Measurements from ENCODE around the gene SMIM38.
"Not testable (repeated sequence)": the region's sequence is repeated elsewhere in the genome, so short reads cannot be mapped to it uniquely, and the experiment has no call there.

Gene SMIM38

DNA sequence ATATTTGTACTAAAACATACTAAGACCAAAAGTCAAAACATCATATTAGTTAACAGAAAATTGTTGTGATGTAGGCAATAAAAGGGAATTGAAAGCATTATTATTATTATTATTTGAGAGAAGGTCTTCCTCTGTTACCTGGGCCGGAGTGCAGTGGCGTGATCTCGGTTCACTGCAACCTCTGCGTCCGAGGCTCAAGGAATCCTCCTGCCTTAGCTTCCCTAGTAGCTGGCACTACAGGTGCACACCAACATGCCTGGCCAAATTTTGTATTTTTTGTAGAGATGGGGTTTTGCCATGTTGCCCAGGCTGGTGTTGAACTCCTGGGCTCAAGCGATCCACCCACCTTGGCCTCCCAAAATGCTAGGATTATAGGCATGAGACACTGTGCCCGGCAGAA lies 15.6 kb upstream of the SMIM38 start:
- DNase-seq (ENCODE audit: low spot score) = not testable (repeated sequence)

DNA sequence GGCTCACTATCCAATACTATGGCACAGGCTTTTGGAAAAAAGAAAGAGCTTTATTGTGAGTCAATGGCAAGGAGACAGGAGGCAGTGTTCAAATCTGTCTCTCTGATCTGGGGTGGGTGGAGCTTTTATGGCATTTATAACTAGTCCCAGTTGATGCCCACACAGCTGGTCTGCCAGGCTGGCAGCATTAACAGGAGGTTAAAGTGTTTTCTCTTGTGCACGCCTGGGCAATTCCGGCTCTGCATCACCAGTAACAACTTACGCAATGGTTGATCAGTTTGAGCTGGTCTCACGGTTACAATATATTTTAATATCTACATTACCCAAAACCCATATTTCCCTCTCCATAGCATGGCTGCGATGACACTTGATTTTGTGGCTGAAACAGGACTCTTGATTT lies 15.1 kb upstream of the SMIM38 start:
- DNase-seq (ENCODE audit: low spot score) = no peak

DNA sequence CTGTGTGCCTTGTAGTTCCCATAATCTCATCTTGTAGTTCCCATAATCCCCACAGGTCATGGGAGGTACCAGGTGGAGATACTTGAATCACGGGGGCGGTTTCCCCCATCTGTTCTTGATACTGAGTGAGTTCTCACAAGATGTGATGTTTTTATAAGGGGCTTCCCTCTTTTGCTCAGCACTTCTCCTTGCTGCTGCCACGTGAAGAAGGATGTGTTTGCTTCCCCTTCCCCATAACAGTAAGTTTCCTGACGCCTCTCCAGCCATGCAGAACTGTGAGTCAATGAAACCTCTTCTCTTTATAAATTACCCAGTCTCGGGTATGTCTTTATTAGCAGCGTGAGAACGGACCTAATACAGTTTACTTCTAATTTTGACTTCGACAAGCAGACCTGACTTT lies 14.0 kb upstream of the SMIM38 start:
- DNase-seq (ENCODE audit: low spot score) = no peak

DNA sequence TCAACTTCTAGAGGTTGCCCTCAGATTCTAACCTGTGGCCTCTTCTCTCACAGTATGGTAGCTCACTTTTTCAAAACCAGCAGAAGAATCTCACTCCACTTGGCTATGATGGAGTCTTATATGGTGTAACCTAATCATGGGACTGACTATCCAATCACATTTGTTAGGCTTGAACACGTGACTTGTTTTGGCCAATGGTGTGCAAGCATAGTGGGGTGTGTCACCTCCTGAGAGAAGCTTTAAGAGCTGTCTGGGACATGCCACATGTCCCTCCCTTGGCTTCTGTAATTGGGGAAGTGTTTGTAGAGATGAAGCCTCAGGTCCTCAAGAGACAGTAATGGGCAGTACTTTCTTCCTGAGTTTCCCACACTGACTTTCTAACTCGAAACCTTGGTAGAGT lies 12.8 kb upstream of the SMIM38 start:
- no peak for DNase-seq (ENCODE audit: low spot score)

DNA sequence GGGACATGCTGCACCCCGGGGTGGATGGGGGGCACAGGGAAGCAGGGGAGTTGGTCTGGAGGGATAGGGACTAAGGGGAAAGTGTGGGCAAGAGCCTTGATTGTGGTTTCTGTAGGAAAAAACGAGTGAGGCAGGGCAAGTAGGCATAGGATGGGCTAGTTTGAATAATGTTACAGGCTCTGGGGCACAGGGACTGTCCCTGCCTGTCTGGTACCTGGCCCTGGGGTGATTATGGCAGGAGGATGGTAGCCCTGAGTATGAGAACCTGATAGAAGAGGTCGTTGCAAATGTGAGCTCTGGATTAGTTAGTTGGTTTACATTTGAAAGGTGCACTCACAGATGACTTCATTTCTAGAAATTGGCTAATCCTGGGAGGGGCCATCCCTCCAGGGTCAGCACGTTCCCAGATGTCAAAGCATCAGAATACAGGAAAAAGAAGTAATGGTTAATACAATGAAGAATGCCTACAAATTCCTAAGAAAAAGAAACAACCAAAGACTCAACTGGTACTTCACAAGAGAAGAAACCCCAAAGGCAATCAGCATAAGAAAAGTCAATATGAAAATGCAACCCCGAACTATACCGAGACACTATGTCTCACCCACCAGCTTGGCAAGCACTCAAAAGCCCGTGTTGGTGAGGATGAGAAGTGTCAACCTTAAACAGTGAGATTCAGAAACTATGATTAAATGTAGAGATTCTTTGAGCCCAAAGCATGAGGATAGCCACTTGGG lies 11.3 kb upstream of the SMIM38 start:
- no peak for DNase-seq (ENCODE audit: low spot score)

DNA sequence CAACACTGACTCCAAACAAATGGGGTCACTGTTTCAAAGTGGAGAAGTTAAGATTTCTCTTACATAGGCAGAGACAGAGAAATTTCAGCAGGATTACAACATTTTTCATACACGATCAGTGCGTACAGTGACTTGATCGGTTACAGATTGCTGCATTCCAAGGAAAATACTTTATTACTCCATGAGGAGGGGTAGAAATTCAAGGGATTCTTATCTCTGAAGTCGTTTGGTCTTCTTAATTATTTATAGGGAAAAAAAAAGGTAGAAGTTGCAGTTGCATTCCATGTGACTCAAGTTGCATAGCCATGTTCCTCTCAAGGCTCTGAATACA lies 10.7 kb upstream of the SMIM38 start:
- DNase-seq (ENCODE audit: low spot score) = no peak

DNA sequence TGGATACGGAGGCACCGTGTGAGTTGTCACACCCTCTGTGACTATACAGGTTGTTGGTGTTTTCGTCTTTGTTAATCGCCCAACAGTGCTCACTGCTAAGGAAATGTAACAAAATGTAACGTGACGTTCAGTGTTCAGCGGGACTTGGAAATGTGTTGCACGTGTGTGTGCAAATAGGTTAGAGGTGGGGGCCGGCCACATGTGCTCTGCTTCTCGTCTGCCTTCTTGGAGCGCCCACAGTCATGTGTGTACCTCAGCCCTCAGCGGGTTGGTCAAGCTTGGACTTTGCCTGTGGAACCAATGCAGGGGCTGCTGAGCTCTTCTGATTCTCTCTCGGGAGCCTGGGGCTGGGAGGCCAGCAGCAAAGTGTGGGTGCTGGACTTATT lies 7.4 kb upstream of the SMIM38 start:
- DNase-seq (ENCODE audit: low spot score) = no peak

DNA sequence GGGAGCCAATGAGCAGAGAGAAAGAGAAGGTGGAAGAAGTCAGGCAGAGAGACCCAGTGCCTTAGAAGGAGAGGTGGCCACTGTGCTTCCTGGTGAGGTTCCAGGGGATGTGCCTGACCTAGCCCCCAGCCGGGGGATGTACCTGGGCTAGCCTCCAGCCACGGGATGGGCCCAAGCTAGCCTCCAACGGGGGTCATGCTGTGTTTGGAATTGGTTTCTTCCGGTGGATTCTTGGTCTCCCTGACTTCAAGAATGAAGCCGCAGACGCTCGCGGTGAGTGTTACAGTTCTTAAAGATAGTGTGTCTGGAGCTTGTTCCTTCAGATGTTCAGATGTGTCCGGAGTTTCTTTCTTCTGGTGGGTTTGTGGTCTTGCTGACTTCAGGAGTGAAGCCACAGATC lies 6.9 kb upstream of the SMIM38 start:
- no peak for DNase-seq (ENCODE audit: low spot score)

DNA sequence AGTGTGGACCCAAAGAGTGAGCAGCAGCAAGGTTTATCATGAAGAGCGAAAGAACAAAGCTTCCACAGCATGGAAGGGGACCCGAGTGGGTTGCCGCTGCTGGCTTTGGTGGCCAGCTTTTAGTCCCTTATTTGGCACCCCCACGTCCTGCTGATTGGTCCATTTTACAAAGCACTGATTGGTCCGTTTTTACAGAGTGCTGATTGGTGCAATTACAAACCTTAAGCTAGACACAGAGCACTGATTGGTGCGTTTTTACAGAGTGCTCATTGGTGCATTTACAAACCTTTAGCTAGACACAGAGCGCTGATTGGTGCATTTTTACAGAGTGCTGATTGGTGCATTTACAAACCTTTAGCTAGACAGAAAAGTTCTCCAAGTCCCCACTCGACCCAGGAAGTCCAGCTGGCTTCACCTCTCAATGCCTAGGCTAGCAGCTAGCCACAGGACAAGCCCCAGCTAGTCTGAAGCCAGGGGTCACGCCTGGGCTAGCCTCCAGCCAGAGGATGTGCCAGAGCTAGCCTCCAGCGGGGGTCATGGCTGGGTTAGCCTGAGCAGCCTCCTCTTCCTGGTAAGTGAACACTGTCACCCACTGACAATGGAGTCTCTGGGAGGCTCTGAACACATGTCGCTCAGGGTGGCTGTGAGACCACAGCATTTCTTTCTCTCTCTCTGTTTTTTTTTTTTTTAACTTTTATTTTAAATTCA lies 6.2 kb upstream of the SMIM38 start:
- DNase-seq (ENCODE audit: low spot score) = not testable (repeated sequence)

DNA sequence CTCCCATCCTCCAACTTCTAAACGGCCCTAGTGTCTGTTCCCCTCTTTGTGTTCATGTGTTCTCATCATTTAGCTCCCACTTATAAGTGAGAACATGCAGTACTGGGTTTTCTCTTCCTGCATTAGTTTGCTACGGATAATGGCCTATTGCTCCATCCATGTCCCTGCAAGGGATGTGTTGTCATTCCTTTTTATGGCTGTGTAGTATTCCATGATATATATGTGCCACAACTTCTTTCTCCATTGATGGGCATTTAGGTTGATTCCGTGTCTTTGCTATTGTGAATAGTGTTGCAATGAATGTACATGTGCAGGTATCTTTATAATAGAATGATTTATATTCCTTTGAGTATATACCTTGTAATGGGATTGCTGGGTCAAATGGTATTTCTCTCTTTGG lies 5.6 kb upstream of the SMIM38 start:
- no peak for DNase-seq (ENCODE audit: low spot score)

DNA sequence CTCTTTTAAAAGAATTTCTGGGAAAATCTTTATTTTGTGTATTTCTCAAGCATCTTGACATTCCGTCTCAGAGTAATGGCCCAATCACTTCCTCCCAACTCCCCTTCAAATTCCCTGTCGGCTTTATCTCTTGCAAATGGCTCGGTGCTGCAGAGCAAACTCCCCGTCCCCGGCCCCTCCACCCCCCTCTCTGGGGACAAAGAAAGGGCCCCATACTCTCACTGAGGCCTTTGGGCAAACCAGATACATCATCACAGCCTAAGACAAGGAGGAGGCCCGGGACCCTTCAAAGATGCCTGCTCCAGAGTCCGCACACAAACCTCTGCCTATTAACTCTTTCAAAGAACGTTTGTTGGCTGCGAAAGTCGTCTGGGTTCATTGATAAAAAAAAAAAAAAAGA lies 3.9 kb upstream of the SMIM38 start:
- DNase-seq (ENCODE audit: low spot score) = no peak

DNA sequence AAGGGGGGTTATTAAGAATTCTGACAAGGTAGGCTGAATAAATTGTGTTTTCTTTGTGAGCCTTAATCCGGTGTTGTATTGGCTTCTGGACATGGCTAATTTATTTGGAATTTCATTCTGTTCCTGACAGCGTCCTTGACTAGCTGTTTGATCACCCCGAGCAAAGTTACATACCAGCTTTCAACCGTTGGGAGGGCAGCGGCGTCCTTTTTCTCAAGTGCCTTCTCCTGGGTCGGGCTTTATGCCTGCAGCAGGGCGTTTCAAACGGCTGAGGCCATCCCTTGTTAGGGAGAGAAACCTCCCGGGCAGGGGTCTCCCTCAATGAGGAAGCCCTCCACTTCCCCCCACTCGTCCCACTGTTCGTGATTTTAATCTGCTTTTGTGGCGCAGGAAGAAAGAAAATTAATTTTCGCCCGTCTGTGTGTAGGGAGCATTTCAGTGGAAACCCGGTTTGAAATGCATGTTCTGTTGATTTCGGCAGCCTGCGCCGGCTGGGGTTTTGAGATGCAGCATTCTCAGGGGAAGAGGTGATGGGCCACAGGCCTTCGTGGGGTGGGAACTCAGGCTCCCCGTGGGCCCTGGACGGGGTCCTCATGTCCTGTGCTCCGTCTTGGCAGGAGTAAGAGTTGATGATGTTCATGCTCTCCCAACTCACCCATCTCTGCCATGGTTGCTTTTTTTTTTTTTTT lies 2.9 kb upstream of the SMIM38 start:
- DNase-seq (ENCODE audit: low spot score) = no peak

DNA sequence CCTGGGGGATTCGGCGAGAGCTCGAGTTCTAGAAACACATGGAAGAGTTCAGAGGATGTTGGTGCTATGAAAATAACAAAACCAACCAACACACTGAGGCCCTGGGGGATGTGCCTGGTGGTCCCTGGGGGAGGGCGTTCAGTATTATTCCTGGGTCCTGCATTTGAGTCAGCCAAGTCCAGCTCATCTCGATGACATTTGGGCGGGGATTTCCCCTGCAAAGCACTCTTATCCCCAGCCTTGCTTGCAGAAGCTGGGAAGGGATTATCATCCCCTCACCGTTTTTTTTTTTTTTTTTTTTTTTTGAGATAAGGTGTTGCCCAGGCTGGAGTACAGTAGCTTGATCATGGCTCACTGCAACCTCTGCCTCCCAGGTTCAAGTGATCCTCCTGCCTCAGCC lies 2.1 kb upstream of the SMIM38 start:
- DNase-seq (ENCODE audit: low spot score) = no peak

DNA sequence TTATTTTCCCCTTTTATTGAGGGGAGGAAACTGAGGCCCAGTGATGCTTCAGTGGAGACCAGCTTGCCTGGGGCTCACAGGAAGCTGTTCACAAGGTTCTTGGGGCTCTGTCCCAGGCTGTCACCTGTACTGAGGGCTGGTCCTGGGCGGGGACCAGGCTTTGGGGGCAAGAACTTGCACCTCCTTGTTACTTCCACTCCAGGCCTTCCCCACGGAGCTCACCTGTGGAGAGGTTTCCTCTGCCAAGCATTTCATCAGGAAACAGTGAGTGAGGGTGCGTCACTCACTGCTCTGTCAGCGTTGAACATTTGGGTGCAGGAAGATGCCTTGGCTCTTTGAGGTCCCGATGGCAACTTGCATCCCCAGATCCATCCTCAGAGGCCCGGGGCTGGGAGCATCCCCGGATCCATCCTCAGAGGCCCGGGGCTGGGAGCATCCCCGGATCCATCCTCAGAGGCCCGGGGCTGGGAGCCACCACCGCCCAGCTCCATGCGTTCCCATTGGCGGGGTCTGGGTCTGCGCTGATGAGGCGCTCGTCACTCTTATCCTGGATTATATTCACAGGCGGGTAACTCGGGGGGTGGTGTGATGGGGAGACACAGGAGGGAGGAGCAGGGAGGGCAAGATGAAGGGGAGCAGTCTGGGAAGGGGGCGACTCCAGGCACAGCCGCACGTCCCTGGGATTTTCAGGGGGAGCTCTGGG lies 1.4 kb upstream of the SMIM38 start:
- no peak for DNase-seq (ENCODE audit: low spot score)

DNA sequence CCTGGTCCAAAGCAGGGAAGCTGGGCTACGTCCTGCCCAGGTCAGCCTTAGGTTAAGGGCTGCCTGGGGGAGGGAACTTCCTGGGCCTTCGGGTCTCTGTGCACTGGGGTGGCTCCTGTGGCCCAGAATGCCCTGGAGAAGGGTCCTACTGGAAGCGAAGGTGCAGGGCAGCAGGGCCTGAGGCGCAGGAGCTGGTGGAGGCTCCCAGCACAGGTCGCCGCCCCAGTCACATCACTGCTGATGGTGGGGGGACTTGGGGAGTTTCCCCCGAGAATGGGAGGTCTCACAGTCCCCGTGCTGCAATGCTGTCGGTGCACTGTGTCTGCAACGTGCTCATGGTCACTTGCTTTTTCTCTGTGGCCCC lies 815 bp upstream of the SMIM38 start:
- no peak for DNase-seq (ENCODE audit: low spot score)

DNA sequence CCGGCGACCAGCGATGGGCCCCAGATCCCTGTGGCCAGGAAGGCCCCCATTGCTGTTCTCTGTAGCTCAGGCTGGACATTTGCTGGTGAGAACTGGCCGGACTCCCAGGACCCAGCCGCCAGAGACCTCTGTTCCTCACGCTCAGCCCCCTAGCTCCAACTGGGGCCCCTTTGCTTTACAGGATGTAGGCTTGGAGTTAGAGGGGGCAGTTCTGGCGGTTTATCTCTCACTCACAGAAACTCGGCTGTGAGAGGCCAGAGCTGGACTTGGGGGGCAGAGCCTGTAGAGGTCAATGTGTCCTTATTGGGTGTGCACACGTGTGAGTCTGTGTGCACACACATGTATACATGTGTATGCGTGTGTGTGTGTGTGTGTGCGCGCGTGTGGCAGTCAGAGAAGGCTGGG lies 502 bp downstream of the SMIM38 start:
- DNase-seq (ENCODE audit: low spot score) = no peak

DNA sequence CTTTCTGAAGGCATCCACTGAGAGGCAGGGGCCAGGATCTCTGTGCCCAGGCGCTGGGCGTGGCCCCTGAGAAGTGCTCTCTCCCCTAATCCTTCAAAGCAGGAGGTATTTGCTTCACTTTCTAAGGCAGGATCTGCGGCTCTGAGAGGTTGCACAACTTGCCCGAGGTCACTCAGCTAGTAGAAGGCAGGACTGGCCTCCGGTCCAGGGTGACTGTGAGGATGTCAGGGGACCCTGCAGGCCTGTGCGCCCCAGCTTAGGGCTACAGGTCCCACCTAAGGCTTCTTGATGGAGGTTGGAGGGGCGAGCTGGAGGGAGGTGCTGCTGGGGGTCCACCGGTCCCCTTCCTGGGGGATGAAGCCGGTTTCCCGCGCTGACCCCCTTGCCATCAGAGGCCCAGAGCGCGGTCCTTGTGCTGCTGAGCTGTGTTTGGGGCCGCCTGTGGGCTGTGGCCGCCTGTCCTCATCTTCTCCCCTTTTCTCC lies 979 bp downstream of the SMIM38 start:
- DNase-seq (ENCODE audit: low spot score) = no peak

DNA sequence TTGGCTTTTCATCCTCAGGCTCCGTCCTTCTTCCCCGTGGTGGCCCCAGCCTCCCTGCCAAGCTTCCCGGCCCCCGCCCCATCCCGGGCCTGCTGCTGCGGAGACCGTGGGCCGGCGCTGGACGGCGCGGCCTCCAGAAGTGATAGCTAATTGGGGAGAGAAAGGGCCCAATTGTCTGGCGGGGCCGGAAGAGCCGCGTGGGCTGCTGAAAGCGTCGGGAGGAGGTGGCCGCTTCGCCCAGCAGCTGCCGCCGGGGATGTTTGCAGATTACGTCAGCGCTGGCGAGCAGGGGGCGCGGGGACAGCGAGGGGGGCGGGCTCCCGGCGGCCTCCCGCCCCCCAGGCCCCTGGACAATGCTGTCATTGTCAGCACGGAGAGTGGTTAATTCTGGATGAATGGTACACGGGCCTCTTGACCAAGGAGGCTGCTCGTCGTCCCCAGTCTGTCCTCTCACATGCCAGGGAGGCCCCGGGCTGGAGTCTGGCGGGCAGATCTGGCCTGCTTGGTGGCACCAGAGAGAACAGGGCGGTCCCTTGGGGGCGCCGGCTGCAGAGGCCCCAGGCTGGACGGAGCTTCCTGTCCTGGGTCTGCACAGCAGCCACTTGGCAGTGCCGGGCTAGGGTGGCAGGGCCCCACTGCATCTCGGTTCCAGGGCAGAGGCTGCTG lies 1.6 kb downstream of the SMIM38 start:
- DNase-seq (ENCODE audit: low spot score) = no peak

DNA sequence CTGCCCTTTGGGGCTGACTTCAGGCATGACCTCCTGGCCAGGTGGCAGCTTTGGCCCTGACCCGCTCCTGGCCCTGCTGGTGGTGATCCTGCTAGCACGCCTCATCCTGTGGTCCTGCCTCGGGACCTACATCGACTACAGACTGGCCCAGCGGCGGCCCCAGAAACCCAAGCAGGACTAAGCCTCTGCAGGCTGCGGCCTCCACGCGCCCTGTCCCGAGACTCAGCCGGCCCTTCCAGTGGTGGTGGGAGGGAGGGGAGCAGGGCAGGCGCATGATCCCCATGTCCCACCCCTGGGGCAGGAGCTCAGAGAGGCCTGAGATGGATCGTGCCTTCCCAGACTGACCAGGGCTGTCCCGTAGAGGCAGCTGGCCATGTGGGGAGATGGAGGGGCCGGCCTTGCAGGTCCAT lies 2.1 kb downstream of the SMIM38 start:
- no peak for DNase-seq (ENCODE audit: low spot score)

DNA sequence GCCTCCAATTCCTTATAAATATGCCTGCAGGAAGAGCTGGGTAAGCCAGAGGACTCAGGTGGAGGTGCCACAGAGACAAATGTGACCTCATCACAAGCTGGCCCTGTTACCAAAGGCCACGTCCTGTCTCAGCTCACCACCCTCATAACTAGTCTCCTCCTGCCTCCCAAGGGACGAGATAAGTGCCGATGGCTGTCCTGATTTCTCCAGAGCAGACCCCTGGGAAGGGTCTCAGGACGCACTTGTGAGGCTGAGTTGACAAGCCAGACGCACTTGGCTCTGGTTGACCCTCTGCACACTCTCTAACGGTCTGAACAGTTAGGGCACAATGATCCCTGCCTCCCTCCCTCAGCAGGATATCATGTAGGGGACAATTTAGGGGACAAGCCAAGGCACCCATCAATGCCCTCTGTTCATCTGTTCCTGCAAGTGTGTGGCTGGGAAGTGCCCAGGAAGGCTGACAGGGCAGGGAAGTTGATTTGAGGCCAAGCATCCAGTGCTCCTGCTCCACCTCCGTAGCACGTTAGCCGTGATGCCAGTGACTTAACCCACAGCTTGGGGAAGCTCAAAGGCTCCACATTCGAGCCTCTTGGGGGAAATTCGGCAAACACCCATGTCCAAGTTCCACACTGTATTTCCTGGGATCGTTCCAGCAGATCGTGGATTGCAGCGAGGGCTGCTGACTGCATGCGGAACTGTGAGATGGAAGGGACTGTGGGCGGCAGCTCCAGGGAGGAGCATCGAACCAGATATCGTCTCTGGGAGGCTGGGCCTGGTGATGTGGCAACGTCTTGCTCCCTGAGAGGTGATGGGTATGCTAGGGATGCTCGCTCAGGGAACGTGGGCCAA lies 2.8 kb downstream of the SMIM38 start:
- DNase-seq (ENCODE audit: low spot score) = no peak

DNA sequence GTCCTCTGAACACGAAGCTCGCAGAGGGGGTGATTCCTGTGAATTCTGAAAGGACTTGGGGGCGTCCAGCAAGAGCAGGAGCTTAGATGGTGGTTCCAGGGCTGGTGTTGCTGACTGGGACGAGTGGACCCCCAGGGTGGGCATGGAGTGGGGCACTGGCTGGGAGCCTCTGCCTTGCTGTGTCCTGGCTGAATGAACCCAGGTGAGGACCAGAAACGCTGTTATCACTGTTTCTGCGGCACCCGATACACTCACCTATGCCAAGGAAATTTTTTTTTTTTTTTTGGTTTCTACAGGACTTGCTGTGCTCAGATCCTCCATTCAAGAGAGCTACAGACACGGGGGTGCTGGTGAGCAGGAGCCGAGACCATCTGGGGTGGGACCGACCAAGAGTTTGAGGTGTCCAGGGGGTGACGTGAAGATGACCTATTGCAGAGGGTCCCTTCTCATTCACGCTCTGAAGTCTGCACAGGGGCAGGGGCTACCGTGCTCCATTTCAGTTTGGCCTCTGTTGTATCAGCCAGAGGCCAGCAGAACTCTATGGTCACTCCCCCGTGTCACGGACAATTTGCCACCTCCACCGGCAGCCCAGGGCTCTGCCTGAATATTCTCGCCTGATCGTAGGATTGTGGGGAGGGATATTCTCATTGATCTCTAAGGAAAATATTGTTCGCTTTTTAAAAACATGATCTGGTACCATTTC lies 3.6 kb downstream of the SMIM38 start:
- DNase-seq (ENCODE audit: low spot score) = no peak
